ENCODE measurements around the gene ACOXL.

The ACOXL gene

GRCh38 chr2:110746586-110747521 lies 14.5 kb downstream of the ACOXL start:
- TF ChIP-seq, protein P1, sequence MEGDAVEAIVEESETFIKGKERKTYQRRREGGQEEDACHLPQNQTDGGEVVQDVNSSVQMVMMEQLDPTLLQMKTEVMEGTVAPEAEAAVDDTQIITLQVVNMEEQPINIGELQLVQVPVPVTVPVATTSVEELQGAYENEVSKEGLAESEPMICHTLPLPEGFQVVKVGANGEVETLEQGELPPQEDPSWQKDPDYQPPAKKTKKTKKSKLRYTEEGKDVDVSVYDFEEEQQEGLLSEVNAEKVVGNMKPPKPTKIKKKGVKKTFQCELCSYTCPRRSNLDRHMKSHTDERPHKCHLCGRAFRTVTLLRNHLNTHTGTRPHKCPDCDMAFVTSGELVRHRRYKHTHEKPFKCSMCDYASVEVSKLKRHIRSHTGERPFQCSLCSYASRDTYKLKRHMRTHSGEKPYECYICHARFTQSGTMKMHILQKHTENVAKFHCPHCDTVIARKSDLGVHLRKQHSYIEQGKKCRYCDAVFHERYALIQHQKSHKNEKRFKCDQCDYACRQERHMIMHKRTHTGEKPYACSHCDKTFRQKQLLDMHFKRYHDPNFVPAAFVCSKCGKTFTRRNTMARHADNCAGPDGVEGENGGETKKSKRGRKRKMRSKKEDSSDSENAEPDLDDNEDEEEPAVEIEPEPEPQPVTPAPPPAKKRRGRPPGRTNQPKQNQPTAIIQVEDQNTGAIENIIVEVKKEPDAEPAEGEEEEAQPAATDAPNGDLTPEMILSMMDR (IDR thresholded peaks at IDR 0.05; ENCODE audit: low read depth, low read length), result no peak

GRCh38 chr2:110747522-110748488 lies 15.4 kb downstream of the ACOXL start:
- H3K9me3 ChIP-seq, result no peaks in the 10 kb centered on the region
- no peaks in the 10 kb centered on the region for H3K4me1 ChIP-seq
- DNase-seq, result no peak
- no peak overlapping the region for H3K4me3 ChIP-seq (ENCODE audit: low read depth, low read length)
- TF ChIP-seq, protein P1 (IDR thresholded peaks at IDR 0.05; ENCODE audit: low read depth, low read length), result no peak
- peaks cover 11% of the 10 kb centered on the region; the same call in 1 of the 2 replicates for H3K27me3 ChIP-seq
- H3K36me3 ChIP-seq, result no peaks in the 10 kb centered on the region

More at GRCh38 chr2:110746586-110747521, 14.5 kb downstream of the ACOXL start:
- Histone ChIP-seq H3K9me3 (no peaks in the 10 kb centered on the region), H3K4me1 (no peaks in the 10 kb centered on the region), H3K27me3 (peaks cover 11% of the 10 kb centered on the region; the same call in 1 of the 2 replicates), H3K4me3 (ENCODE audit: low read depth, low read length) (no peak overlapping the region), H3K36me3 (no peaks in the 10 kb centered on the region)
- DNase-seq, result no peak

GRCh38 chr2:110748489-110748867 lies 16.1 kb downstream of the ACOXL start:
- DNase-seq, result no peak
- Histone ChIP-seq H3K4me1 (no peaks in the 10 kb centered on the region), H3K9me3 (no peaks in the 10 kb centered on the region), H3K27me3 (peaks cover 11% of the 10 kb centered on the region; the same call in 1 of the 2 replicates), H3K36me3 (no peaks in the 10 kb centered on the region), H3K4me3 (ENCODE audit: low read depth, low read length) (no peak overlapping the region)
- TF ChIP-seq, protein P1 (IDR thresholded peaks at IDR 0.05; ENCODE audit: low read depth, low read length), result no peak

- H3K4me1 ChIP-seq, result no peaks in the 10 kb centered on the region
Observed at GRCh38 chr2:110751642-110752041, 19.3 kb downstream of the ACOXL start.

DNA sequence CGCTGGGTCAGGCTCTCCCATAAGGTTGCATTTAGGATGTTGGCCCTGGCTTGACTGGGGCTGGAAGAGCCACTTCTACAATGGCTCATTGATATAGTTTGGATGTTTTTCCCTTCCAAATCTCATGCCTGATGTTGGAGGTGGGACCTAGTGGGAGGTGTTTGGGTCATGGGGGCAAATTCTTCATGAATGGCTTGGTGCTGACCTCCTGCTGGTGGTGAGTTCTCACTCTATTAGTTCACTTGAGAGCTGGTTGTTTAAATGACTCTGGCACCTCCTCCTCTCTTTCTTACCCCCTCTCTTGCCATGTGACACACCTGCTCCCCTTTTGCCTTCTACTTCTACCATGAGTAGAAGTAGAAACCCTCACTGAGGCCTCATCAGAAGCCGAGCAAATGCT lies 20.5 kb downstream of the ACOXL start:
- peaks cover 11% of the 10 kb centered on the region; the same call in 1 of the 2 replicates for H3K27me3 ChIP-seq
- no peak overlapping the region for H3K4me3 ChIP-seq (ENCODE audit: low read depth, low read length)
- no peak for DNase-seq
- H3K36me3 ChIP-seq, result no peaks in the 10 kb centered on the region
- H3K9me3 ChIP-seq, result no peaks in the 10 kb centered on the region
- H3K4me1 ChIP-seq, result no peaks in the 10 kb centered on the region
- TF ChIP-seq, protein P1 (IDR thresholded peaks at IDR 0.05; ENCODE audit: low read depth, low read length), result no peak

More at GRCh38 chr2:110751642-110752041, 19.3 kb downstream of the ACOXL start:
- Histone ChIP-seq H3K36me3 (no peaks in the 10 kb centered on the region), H3K4me3 (ENCODE audit: low read depth, low read length) (no peak overlapping the region), H3K9me3 (no peaks in the 10 kb centered on the region), H3K27me3 (peaks cover 11% of the 10 kb centered on the region; the same call in 1 of the 2 replicates)
- TF ChIP-seq, protein P1 (IDR thresholded peaks at IDR 0.05; ENCODE audit: low read depth, low read length), result no peak
- DNase-seq, result no peak
